Neural cell (in vitro differentiated cells): Measurements from ENCODE around the gene RBM25. TPM values are rescaled to one million over a fixed set of nuclear protein-coding genes. Genes with fewer than 3 reads are reported as not detected.
A peak's percentile ranks its signal among the peaks of the same experiment; 100 is the strongest.
"Not testable (repeated sequence)": the region's sequence is repeated elsewhere in the genome, so short reads cannot be mapped to it uniquely, and the experiment has no call there.

Experiments used
- H2AFZ ChIP-seq: fragments of 200-600, 300-800 bp; sonication (generic), shearing (Covaris generic); 2 replicates; pipeline ENCODE4 v1.6.0; 2014; ENCODE audit warnings: low read depth, mild to moderate bottlenecking, antibody characterized with exemption, low read length, moderate library complexity
- H3F3A ChIP-seq: fragments of 200-600 bp; shearing (Covaris generic); 2 replicates; pipeline ENCODE4 v1.6.1; 2016; ENCODE audit warnings: mild to moderate bottlenecking, moderate library complexity, mixed read lengths, antibody characterized with exemption, low read length; ENCODE audit not compliant: insufficient read depth, poor library complexity, severe bottlenecking
- H3K27ac ChIP-seq: fragments of 200-600, 300-800 bp; sonication (generic), shearing (Covaris generic); 2 replicates; pipeline ENCODE4 v1.5.1; 2014; ENCODE audit warnings: mild to moderate bottlenecking, low read length, moderate library complexity
- H3K27me3 ChIP-seq: fragments of 300-800, 200-600 bp; sonication (generic), shearing (Covaris generic); 2 replicates; pipeline ENCODE4 v1.6.0; 2014; ENCODE audit warnings: mild to moderate bottlenecking, low read depth, low read length, moderate library complexity; ENCODE audit not compliant: insufficient read depth
- H3K36me3 ChIP-seq: fragments of 300-800, 200-600 bp; sonication (generic), shearing (Covaris generic); 2 replicates; pipeline ENCODE4 v1.5.1; 2014; ENCODE audit warnings: mild to moderate bottlenecking, antibody characterized with exemption, low read length, moderate library complexity; ENCODE audit not compliant: insufficient read depth
- H3K4me2 ChIP-seq: fragments of 300-800, 200-600 bp; sonication (generic), shearing (Covaris generic); 2 replicates; pipeline ENCODE4 v1.6.0; 2014; ENCODE audit warnings: mild to moderate bottlenecking, low read length
- H3K4me3 ChIP-seq: fragments of 300-800, 200-600 bp; sonication (generic), shearing (Covaris generic); 2 replicates; pipeline ENCODE4 v1.5.1; 2014; ENCODE audit warnings: mild to moderate bottlenecking, low read length, moderate library complexity
- H3K79me2 ChIP-seq: fragments of 200-600 bp; shearing (Covaris generic); replicated peaks from 2 replicates; pipeline ENCODE4 v1.6.0; 2014; ENCODE audit warnings: mild to moderate bottlenecking, low read length, moderate library complexity; ENCODE audit not compliant: insufficient read depth
- H3K9ac ChIP-seq: fragments of 300-800, 200-600 bp; sonication (generic), shearing (Covaris generic); 2 replicates; pipeline ENCODE4 v1.6.1; 2016; ENCODE audit warnings: mild to moderate bottlenecking, low read length, mixed read lengths
- H3K9me2 ChIP-seq: fragments of 200-600 bp; shearing (Covaris generic); 2 replicates; pipeline ENCODE4 v1.6.1; 2016; ENCODE audit warnings: mild to moderate bottlenecking, low read length, mixed read lengths; ENCODE audit not compliant: insufficient read depth
- H3K9me3 ChIP-seq: fragments of 200-600, 300-800 bp; sonication (generic), shearing (Covaris generic); 2 replicates; pipeline ENCODE4 v1.6.1; 2016; ENCODE audit warnings: mild to moderate bottlenecking, mixed run types, low read length, moderate library complexity, mixed read lengths
- H4K20me1 ChIP-seq: fragments of 200-600 bp; shearing (Covaris generic); 2 replicates; pipeline ENCODE4 v1.6.1; 2016; ENCODE audit warnings: mild to moderate bottlenecking, mixed run types; ENCODE audit not compliant: insufficient read depth
- CTCF ChIP-seq: fragments of 450-650 bp; IDR thresholded peaks from 2 replicates; pipeline ENCODE4 v1.5.1; 2014; ENCODE audit warnings: antibody characterized with exemption, mild to moderate bottlenecking, moderate library complexity; ENCODE audit not compliant: poor library complexity, severe bottlenecking
- EP300 ChIP-seq: fragments of 450-650 bp; conservative IDR thresholded peaks from 2 replicates; pipeline ENCODE4 v1.6.1; 2014; ENCODE audit warnings: antibody characterized with exemption, mild to moderate bottlenecking, moderate library complexity; ENCODE audit not compliant: poor library complexity, severe bottlenecking
- EZH2 ChIP-seq: fragments of 200-600, 300-800 bp; shearing (Covaris generic), sonication (generic); IDR thresholded peaks from 2 replicates; pipeline ENCODE4 v1.6.1; 2014; ENCODE audit warnings: antibody characterized with exemption, low read length, borderline replicate concordance, mild to moderate bottlenecking; ENCODE audit not compliant: insufficient read depth, poor library complexity, severe bottlenecking
- MXI1 ChIP-seq: fragments of 450-650 bp; conservative IDR thresholded peaks from 2 replicates; pipeline ENCODE4 v1.6.1; 2014; ENCODE audit warnings: antibody characterized with exemption, mild to moderate bottlenecking; ENCODE audit not compliant: poor library complexity, severe bottlenecking
- POLR2AphosphoS5 ChIP-seq: IDR thresholded peaks from 2 replicates; pipeline ENCODE4 v1.6.1; 2012
- RAD21 ChIP-seq: fragments of 450-650 bp; conservative IDR thresholded peaks from 2 replicates; pipeline ENCODE4 v1.6.1; 2014; ENCODE audit warnings: antibody characterized with exemption, mild to moderate bottlenecking, moderate library complexity
- REST ChIP-seq: IDR thresholded peaks from 2 replicates; pipeline ENCODE4 v1.6.1; 2012; ENCODE audit warnings: borderline replicate concordance
- SMC3 ChIP-seq: fragments of 450-650 bp; conservative IDR thresholded peaks from 2 replicates; pipeline ENCODE4 v1.6.1; 2014; ENCODE audit warnings: antibody characterized with exemption, mild to moderate bottlenecking, moderate library complexity; ENCODE audit not compliant: poor library complexity
- TAF1 ChIP-seq: IDR thresholded peaks from 2 replicates; pipeline ENCODE4 v1.6.1; 2012; ENCODE audit warnings: low read depth
- polyA plus RNA-seq: library from polyadenylated mRNA; depleted of rRNA; stranded (reverse); fragments of >200 nt; gene quantifications from 2 replicates; pipeline ENCODE4 v1.2.3, GENCODE V29; 2014

Gene RBM25
- polyA plus RNA-seq, 1 donor from 2014 or later: 206 TPM

- H3K9ac ChIP-seq, H3K79me2 ChIP-seq, H3K4me3 ChIP-seq, H3K9me2 ChIP-seq, H3K4me2 ChIP-seq, H2AFZ ChIP-seq, H3K9me3 ChIP-seq, H3K27ac ChIP-seq, H3F3A ChIP-seq, H3K27me3 ChIP-seq, H4K20me1 ChIP-seq: not testable (repeated sequence)
- H3K36me3 ChIP-seq: peaks cover 11% of the 10 kb centered on the region
These were observed 111.5 kb downstream of the RBM25 start for GRCh38 chr14:73169855-73170254.

GRCh38 chr14:73170686-73171085 is 112.4 kb downstream of the RBM25 start:
- Histone ChIP-seq H3K79me2 (no peaks in the 10 kb centered on the region), H3F3A (no peaks in the 10 kb centered on the region), H3K4me3 (no peak overlapping the region), H3K9me3 (no peaks in the 10 kb centered on the region), H3K4me2 (no peak overlapping the region), H3K9ac (no peak overlapping the region), H3K36me3 (peaks cover 11% of the 10 kb centered on the region), H2AFZ (no peak overlapping the region), H4K20me1 (no peaks in the 10 kb centered on the region), H3K27me3 (no peaks in the 10 kb centered on the region), H3K9me2 (no peaks in the 10 kb centered on the region), H3K27ac (peak overlapping the region; percentile 12)
- TF ChIP-seq TAF1 (no peak), EP300 (no peak), EZH2 (no peak), SMC3 (no peak), MXI1 (no peak), POLR2AphosphoS5 (no peak), REST (no peak), RAD21 (no peak), CTCF (no peak)

- Histone ChIP-seq H3K4me2 (no peak overlapping the region), H3K27ac (no peak overlapping the region), H3F3A (no peaks in the 10 kb centered on the region), H3K9ac (no peak overlapping the region), H3K4me3 (no peak overlapping the region), H3K9me3 (no peaks in the 10 kb centered on the region), H2AFZ (no peak overlapping the region), H3K36me3 (peaks cover 11% of the 10 kb centered on the region), H3K27me3 (no peaks in the 10 kb centered on the region), H3K79me2 (no peaks in the 10 kb centered on the region), H4K20me1 (no peaks in the 10 kb centered on the region), H3K9me2 (no peaks in the 10 kb centered on the region)
- TF ChIP-seq SMC3 (no peak), REST (no peak), EP300 (no peak), EZH2 (no peak), RAD21 (no peak), CTCF (no peak), POLR2AphosphoS5 (no peak), MXI1 (no peak), TAF1 (no peak)
These were observed 114.2 kb downstream of the RBM25 start for GRCh38 chr14:73172500-73172899.
